ENCODE results near the gene SLC38A10.

GRCh38 chr17:81310949-81311550 is 15.9 kb upstream of the SLC38A10 start:
- TF ChIP-seq, protein P1, sequence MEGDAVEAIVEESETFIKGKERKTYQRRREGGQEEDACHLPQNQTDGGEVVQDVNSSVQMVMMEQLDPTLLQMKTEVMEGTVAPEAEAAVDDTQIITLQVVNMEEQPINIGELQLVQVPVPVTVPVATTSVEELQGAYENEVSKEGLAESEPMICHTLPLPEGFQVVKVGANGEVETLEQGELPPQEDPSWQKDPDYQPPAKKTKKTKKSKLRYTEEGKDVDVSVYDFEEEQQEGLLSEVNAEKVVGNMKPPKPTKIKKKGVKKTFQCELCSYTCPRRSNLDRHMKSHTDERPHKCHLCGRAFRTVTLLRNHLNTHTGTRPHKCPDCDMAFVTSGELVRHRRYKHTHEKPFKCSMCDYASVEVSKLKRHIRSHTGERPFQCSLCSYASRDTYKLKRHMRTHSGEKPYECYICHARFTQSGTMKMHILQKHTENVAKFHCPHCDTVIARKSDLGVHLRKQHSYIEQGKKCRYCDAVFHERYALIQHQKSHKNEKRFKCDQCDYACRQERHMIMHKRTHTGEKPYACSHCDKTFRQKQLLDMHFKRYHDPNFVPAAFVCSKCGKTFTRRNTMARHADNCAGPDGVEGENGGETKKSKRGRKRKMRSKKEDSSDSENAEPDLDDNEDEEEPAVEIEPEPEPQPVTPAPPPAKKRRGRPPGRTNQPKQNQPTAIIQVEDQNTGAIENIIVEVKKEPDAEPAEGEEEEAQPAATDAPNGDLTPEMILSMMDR (conservative IDR thresholded peaks at IDR 0.05), result no peak
- TF ChIP-seq ZFX (IDR thresholded peaks at IDR 0.05), result no peak

All from C4-2B (cell line).